SK-N-SH (cell line): ENCODE data around the gene FUCA1. TPM values are rescaled to one million over a fixed set of nuclear protein-coding genes. Genes with fewer than 3 reads are reported as not detected.

Source experiments
- CTCF ChIA-PET: fragments of 300-600, 350-600 bp; formaldehyde crosslinking; extraction: SDS; loops from one replicate; lab custom pipeline; 2021; lab: Yijun Ruan, JAX
- POLR2A ChIA-PET: fragments of 350-600 bp; sonication (Branson Sonifier 250); formaldehyde crosslinking; extraction: SDS; loops from one replicate; lab custom pipeline; 2020; ENCODE audit warnings: antibody characterized with exemption, inconsistent platforms; lab: Yijun Ruan, JAX
- DNase-seq: peaks from one replicate; pipeline ENCODE4 v3.0.0; 2012
- H2AFZ ChIP-seq: fragments of 200-600 bp; sonication (generic); 2 replicates; pipeline ENCODE4 v1.8.1; 2016; ENCODE audit warnings: antibody characterized with exemption, mild to moderate bottlenecking, low read depth
- H3F3A ChIP-seq: fragments of 200-600 bp; sonication (generic); replicated peaks from 2 replicates; pipeline ENCODE3; 2016; ENCODE audit warnings: antibody characterized with exemption, mild to moderate bottlenecking; ENCODE audit not compliant: insufficient read depth
- H3K27ac ChIP-seq, 2 experiments: fragments of 200-500 bp in 1 of 2; fragments of 200-600 bp in 1 of 2; sonication (Bioruptor generic) in 1 of 2; sonication (generic), shearing (Covaris generic) in 1 of 2; 2 replicates each; pipeline versions ENCODE4 v1.5.1 to v1.6.1; 2014 to 2016; ENCODE audit warnings: low read depth in 2 of 2, inconsistent platforms in 1 of 2, low read length in 1 of 2, mild to moderate bottlenecking in 1 of 2, mixed read lengths in 1 of 2
- H3K27me3 ChIP-seq: fragments of 200-600 bp; sonication (generic), shearing (Covaris generic); 2 replicates; pipeline ENCODE4 v1.6.1; 2016; ENCODE audit warnings: mixed run types; ENCODE audit not compliant: insufficient read depth
- H3K36me3 ChIP-seq, 2 experiments: fragments of 200-500 bp in 1 of 2; fragments of 200-600 bp in 1 of 2; sonication (Bioruptor generic) in 1 of 2; sonication (generic) in 1 of 2; replicated peaks in 1 of 2; 2 replicates each; pipeline versions ENCODE3 to v1.5.1; 2014 to 2016; ENCODE audit warnings: low read length in 1 of 2, mild to moderate bottlenecking in 1 of 2; ENCODE audit not compliant: insufficient read depth in 2 of 2, control insufficient read depth in 1 of 2
- H3K4me1 ChIP-seq, 2 experiments: fragments of 200-500 bp in 1 of 2; fragments of 200-600 bp in 1 of 2; sonication (Bioruptor generic) in 1 of 2; sonication (generic), shearing (Covaris generic) in 1 of 2; 2 replicates each; pipeline versions ENCODE4 v1.5.1 to v1.6.1; 2014 to 2016; ENCODE audit warnings: low read depth in 1 of 2, low read length in 1 of 2, mixed run types in 1 of 2; ENCODE audit not compliant: insufficient read depth in 2 of 2, control insufficient read depth in 1 of 2
- H3K4me2 ChIP-seq: fragments of 200-600 bp; sonication (generic), shearing (Covaris generic); 2 replicates; pipeline ENCODE4 v1.6.1; 2017; ENCODE audit warnings: mixed run types
- H3K4me3 ChIP-seq, 2 experiments: fragments of 200-500 bp in 1 of 2; fragments of 200-600 bp in 1 of 2; sonication (Bioruptor generic) in 1 of 2; sonication (generic), shearing (Covaris generic) in 1 of 2; 2 replicates each; pipeline versions ENCODE4 v1.5.1 to v1.8.1; 2014 to 2016; ENCODE audit warnings: low read depth in 2 of 2, inconsistent platforms in 1 of 2, low read length in 1 of 2, mild to moderate bottlenecking in 1 of 2, mixed read lengths in 1 of 2, moderate library complexity in 1 of 2
- H3K79me2 ChIP-seq: fragments of 200-600 bp; sonication (generic); 2 replicates; pipeline ENCODE4 v1.8.1; 2017; ENCODE audit warnings: mild to moderate bottlenecking; ENCODE audit not compliant: insufficient read depth
- H3K9ac ChIP-seq: fragments of 200-600 bp; sonication (generic); 2 replicates; pipeline ENCODE4 v1.6.1; 2017; ENCODE audit warnings: mixed run types
- H3K9me2 ChIP-seq: fragments of 200-600 bp; sonication (generic); 2 replicates; pipeline ENCODE4 v1.6.1; 2017; ENCODE audit warnings: mixed run types
- H3K9me3 ChIP-seq: fragments of 200-600 bp; sonication (generic); 2 replicates; pipeline ENCODE4 v1.6.1; 2017; ENCODE audit warnings: mixed run types, mild to moderate bottlenecking, moderate library complexity
- H4K20me1 ChIP-seq: fragments of 200-600 bp; sonication (generic); 2 replicates; pipeline ENCODE4 v1.6.1; 2017; ENCODE audit warnings: mild to moderate bottlenecking, mixed run types; ENCODE audit not compliant: insufficient read depth
- CTCF ChIP-seq: fragments of 200-600 bp; sonication (generic); IDR thresholded peaks from 2 replicates; pipeline ENCODE4 v1.6.1; 2017; ENCODE audit warnings: antibody characterized with exemption, mild to moderate bottlenecking, moderate library complexity
- ELF1 ChIP-seq: IDR thresholded peaks from 2 replicates; pipeline ENCODE4 v1.4.0; 2012
- EP300 ChIP-seq, 2 experiments: IDR thresholded peaks; 2 replicates each; pipeline versions ENCODE4 v1.4.0 to v1.6.1; 2012; ENCODE audit warnings: borderline replicate concordance in 1 of 2, low read depth in 1 of 2, low read length in 1 of 2
- EZH2phosphoT487 ChIP-seq: fragments of 200-600 bp; sonication (generic); IDR thresholded peaks from 2 replicates; pipeline ENCODE4 v1.6.1; 2017; ENCODE audit warnings: low read depth, mixed run types, mild to moderate bottlenecking, antibody characterized with exemption, moderate library complexity, borderline replicate concordance
- FOSL2 ChIP-seq: IDR thresholded peaks from 2 replicates; pipeline ENCODE4 v1.4.0; 2012; ENCODE audit warnings: low read depth, mild to moderate bottlenecking, moderate library complexity, borderline replicate concordance
- FOXJ3 ChIP-seq: sonication (generic); formaldehyde crosslinking; IDR thresholded peaks from 2 replicates; pipeline ENCODE4 v1.5.1; 2020; ENCODE audit warnings: mild to moderate bottlenecking, missing genetic modification reagents
- FOXM1 ChIP-seq: IDR thresholded peaks from 2 replicates; pipeline ENCODE4 v1.4.0; 2012; ENCODE audit warnings: low read depth, mild to moderate bottlenecking
- GABPA ChIP-seq: IDR thresholded peaks from 2 replicates; pipeline ENCODE4 v1.4.0; 2012; ENCODE audit warnings: low read depth, mild to moderate bottlenecking
- GATA2 ChIP-seq: sonication (generic); formaldehyde crosslinking; IDR thresholded peaks from 2 replicates; pipeline ENCODE4 v1.5.0; 2020; ENCODE audit warnings: mild to moderate bottlenecking, missing genetic modification reagents
- IRF3 ChIP-seq: fragments of 150-350 bp; IDR thresholded peaks from 2 replicates; pipeline ENCODE4 v1.6.1; 2016; ENCODE audit warnings: mild to moderate bottlenecking, low read depth, low read length
- JUND ChIP-seq: IDR thresholded peaks from 2 replicates; pipeline ENCODE4 v1.4.0; 2012
- MAX ChIP-seq: IDR thresholded peaks from 2 replicates; pipeline ENCODE4 v1.4.0; 2012; ENCODE audit warnings: low read depth
- MXI1 ChIP-seq: IDR thresholded peaks from 2 replicates; pipeline ENCODE4 v1.6.1; 2012; ENCODE audit warnings: mild to moderate bottlenecking, low read depth, low read length, improper control_type of control experiment
- NFIC ChIP-seq: IDR thresholded peaks from 2 replicates; pipeline ENCODE4 v1.4.0; 2012; ENCODE audit warnings: borderline replicate concordance
- NRF1 ChIP-seq: IDR thresholded peaks from 2 replicates; pipeline ENCODE4 v1.6.1; 2012; ENCODE audit warnings: low read depth, mild to moderate bottlenecking, low read length
- POLR2AphosphoS5 ChIP-seq: IDR thresholded peaks from 2 replicates; pipeline ENCODE4 v1.6.1; 2012; ENCODE audit warnings: low read depth, low read length
- RAD21 ChIP-seq: IDR thresholded peaks from 2 replicates; pipeline ENCODE4 v1.6.1; 2012; ENCODE audit warnings: mild to moderate bottlenecking, low read length
- RCOR1 ChIP-seq: fragments of 150-350 bp; IDR thresholded peaks from 2 replicates; pipeline ENCODE4 v1.6.1; 2017; ENCODE audit warnings: antibody characterized with exemption, low read length
- RFX5 ChIP-seq: IDR thresholded peaks from 2 replicates; pipeline ENCODE4 v1.6.1; 2012; ENCODE audit warnings: mild to moderate bottlenecking, improper control_type of control experiment, low read length
- SIN3A ChIP-seq: IDR thresholded peaks from 2 replicates; pipeline ENCODE4 v1.6.1; 2012; ENCODE audit warnings: low read depth, mild to moderate bottlenecking, low read length, moderate library complexity, borderline replicate concordance
- SMC3 ChIP-seq: IDR thresholded peaks from 2 replicates; pipeline ENCODE4 v1.6.1; 2012; ENCODE audit warnings: low read depth, low read length, improper control_type of control experiment
- TAF1 ChIP-seq: IDR thresholded peaks from 2 replicates; pipeline ENCODE4 v1.6.1; 2012; ENCODE audit warnings: low read depth, mild to moderate bottlenecking, low read length, moderate library complexity, borderline replicate concordance
- TEAD4 ChIP-seq: IDR thresholded peaks from 2 replicates; pipeline ENCODE4 v1.4.0; 2012; ENCODE audit warnings: mild to moderate bottlenecking, borderline replicate concordance; ENCODE audit not compliant: insufficient read depth
- YY1 ChIP-seq: IDR thresholded peaks from 2 replicates; pipeline ENCODE4 v1.4.0; 2012; ENCODE audit warnings: low read depth, mild to moderate bottlenecking
- WGBS: methylation state at CpG from one replicate; pipeline ENCODE4 v1.1.6; 2017; ENCODE audit warnings: low lambda C conversion rate; 5-methylcytosine and 5-hydroxymethylcytosine counted together
- polyA plus RNA-seq, 3 experiments: library from polyadenylated mRNA; depleted of rRNA; stranded (reverse); fragments of >200 nt; gene quantifications; 2 replicates each; pipeline ENCODE4 v1.2.3, GENCODE V29; 2012
- TF ChIP-seq, protein P1 (sequence below): IDR thresholded peaks from 2 replicates; pipeline ENCODE4 v1.4.0; 2012; ENCODE audit warnings: low read depth, borderline replicate concordance
- TF ChIP-seq, protein P2 (sequence below): IDR thresholded peaks from 2 replicates; pipeline ENCODE4; 2012
- TF ChIP-seq, protein P3 (sequence below): fragments of 150-350 bp; IDR thresholded peaks from 2 replicates; pipeline ENCODE4 v1.6.1; 2017; ENCODE audit warnings: antibody characterized with exemption, low read length, low read depth, borderline replicate concordance

Gene FUCA1
- polyA plus RNA-seq (2012; rRNA removed), result 31.9 and 35.2 TPM in 2 replicates
- polyA plus RNA-seq (2012; cell fraction: cytosol; rRNA removed), result 40.6 and 41.0 TPM in 2 replicates
- 16.1 and 29.8 TPM in 2 replicates for polyA plus RNA-seq (2012; cell fraction: nucleus; rRNA removed)

- H3K9me3 ChIP-seq, result no peaks in the 10 kb centered on the region
- H3K27me3 ChIP-seq, result no peaks in the 10 kb centered on the region; the same call in 1 of the 2 replicates
- peak within 1 kb of the TSS; percentile 75 to 87 for H3K4me3 ChIP-seq
- peak within 1 kb of the TSS; percentile 91 for H2AFZ ChIP-seq
- H3K4me2 ChIP-seq, result peak within 1 kb of the TSS; percentile 99
- H3K36me3 ChIP-seq, result peaks cover 3 to 7% of the 10 kb centered on the region in 2 experiments
- no peaks in the 10 kb centered on the region for H3F3A ChIP-seq
- H3K9me2 ChIP-seq, result no peaks in the 10 kb centered on the region
- H3K4me1 ChIP-seq, result peaks cover 0 to 8% of the 10 kb centered on the region in 2 experiments; a peak in 1 of 4 replicates
- peak within 1 kb of the TSS; percentile 52 for H3K9ac ChIP-seq
- H3K79me2 ChIP-seq, result no peaks in the 10 kb centered on the region
- H3K27ac ChIP-seq, result no peak within 1 kb of the TSS; a peak in 1 of 4 replicates
- 1% methylated on average over 12 of the region's 71 CpGs for WGBS
- no peaks in the 10 kb centered on the region for H4K20me1 ChIP-seq
- DNase-seq, result peak; percentile 98
- POLR2A ChIA-PET, result no interaction called here
- CTCF ChIA-PET, result interaction anchor here (0.8 to 4.6 kb wide), 16 partner anchors 11 to 97 kb away, joined by 3 to 31 read pairs (median 3); partner anchors contain the start of genes GALE and HMGCL
- TF ChIP-seq EP300 (IDR thresholded peaks at IDR 0.05; ENCODE audit: borderline replicate concordance in 1 of 2, low read depth in 1 of 2, low read length in 1 of 2) (no peak), MXI1 (no peak; the same call in 1 of the 2 replicates), RAD21 (peak; percentile 68), ELF1 (peak; percentile 61; the same call in 1 of the 2 replicates), TEAD4 (no peak), POLR2AphosphoS5 (no peak), NRF1 (peak; percentile 54), CTCF (peak; percentile 87), MAX (peak; percentile 32; the same call in 1 of the 2 replicates), NFIC (no peak), SMC3 (peak; percentile 78), FOXM1 (no peak), RFX5 (no peak), IRF3 (no peak), YY1 (no peak), RCOR1 (0 out of 2 replicates have a peak, but pooled peaks have one; percentile 37), EZH2phosphoT487 (no peak), FOXJ3 (no peak), SIN3A (0 out of 2 replicates have a peak, but pooled peaks have one; percentile 29), FOSL2 (no peak), GABPA (peak; percentile 62), JUND (no peak), TAF1 (no peak), GATA2 (CRISPR knock-in tag) (no peak)
- TF ChIP-seq, protein P1, sequence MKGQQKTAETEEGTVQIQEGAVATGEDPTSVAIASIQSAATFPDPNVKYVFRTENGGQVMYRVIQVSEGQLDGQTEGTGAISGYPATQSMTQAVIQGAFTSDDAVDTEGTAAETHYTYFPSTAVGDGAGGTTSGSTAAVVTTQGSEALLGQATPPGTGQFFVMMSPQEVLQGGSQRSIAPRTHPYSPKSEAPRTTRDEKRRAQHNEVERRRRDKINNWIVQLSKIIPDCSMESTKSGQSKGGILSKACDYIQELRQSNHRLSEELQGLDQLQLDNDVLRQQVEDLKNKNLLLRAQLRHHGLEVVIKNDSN, result no peak
- TF ChIP-seq, protein P2, sequence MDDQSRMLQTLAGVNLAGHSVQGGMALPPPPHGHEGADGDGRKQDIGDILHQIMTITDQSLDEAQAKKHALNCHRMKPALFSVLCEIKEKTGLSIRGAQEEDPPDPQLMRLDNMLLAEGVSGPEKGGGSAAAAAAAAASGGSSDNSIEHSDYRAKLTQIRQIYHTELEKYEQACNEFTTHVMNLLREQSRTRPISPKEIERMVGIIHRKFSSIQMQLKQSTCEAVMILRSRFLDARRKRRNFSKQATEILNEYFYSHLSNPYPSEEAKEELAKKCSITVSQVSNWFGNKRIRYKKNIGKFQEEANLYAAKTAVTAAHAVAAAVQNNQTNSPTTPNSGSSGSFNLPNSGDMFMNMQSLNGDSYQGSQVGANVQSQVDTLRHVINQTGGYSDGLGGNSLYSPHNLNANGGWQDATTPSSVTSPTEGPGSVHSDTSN, result no peak
- TF ChIP-seq, protein P3, sequence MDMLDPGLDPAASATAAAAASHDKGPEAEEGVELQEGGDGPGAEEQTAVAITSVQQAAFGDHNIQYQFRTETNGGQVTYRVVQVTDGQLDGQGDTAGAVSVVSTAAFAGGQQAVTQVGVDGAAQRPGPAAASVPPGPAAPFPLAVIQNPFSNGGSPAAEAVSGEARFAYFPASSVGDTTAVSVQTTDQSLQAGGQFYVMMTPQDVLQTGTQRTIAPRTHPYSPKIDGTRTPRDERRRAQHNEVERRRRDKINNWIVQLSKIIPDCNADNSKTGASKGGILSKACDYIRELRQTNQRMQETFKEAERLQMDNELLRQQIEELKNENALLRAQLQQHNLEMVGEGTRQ, result no peak
These were observed at the start of gene FUCA1 for GRCh38 chr1:23867895-23868556. TSS of gene FUCA1 (minus strand) at chr1:23868290. CDS start at chr1:23868286, 4 bp downstream.
